Bronchial epithelial cell (primary cell): ENCODE results near the gene RIMS4. TPM values are rescaled to one million over a fixed set of nuclear protein-coding genes. Genes with fewer than 3 reads are reported as not detected.
A peak's percentile ranks its signal among the peaks of the same experiment; 100 is the strongest.

ENCODE experiments used
- DNase-seq: peaks from one replicate; pipeline ENCODE4 v3.0.0-alpha.2; 2010; ENCODE audit warnings: low read depth
- FAIRE-seq: peaks from 2 replicates; lab custom pipeline; 2011; peaks lifted over from hg19 to GRCh38; lab: Jason Lieb, UNC
- H3K27me3 ChIP-seq: 2 replicates; pipeline ENCODE4 v1.5.1; 2011; ENCODE audit warnings: low read length; ENCODE audit not compliant: control insufficient read depth, insufficient read depth
- H3K36me3 ChIP-seq: 2 replicates; pipeline ENCODE4 v1.5.1; 2011; ENCODE audit warnings: low read length; ENCODE audit not compliant: control insufficient read depth, insufficient read depth
- H3K4me3 ChIP-seq: 2 replicates; pipeline ENCODE4 v1.5.1; 2011; ENCODE audit warnings: mild to moderate bottlenecking, low read depth, low read length, control low read depth
- CTCF ChIP-seq: IDR thresholded peaks from 2 replicates; pipeline ENCODE4 v1.5.1; 2011; ENCODE audit warnings: mild to moderate bottlenecking, moderate library complexity, low read length, control low read depth, inconsistent platforms; ENCODE audit not compliant: insufficient read depth, severe bottlenecking
- total RNA-seq: library from RNA; depleted of rRNA; stranded (reverse); fragments of >200 nt; gene quantifications from 2 replicates; pipeline ENCODE4 v1.2.1, GENCODE V29; 2014

Gene RIMS4
- total RNA-seq, 1 donor from 2014 or later = not detected

- DNase-seq (peak; percentile 80), FAIRE-seq (no peak)
- Histone ChIP-seq H3K4me3 (no peak overlapping the region), H3K27me3 (no peaks in the 10 kb centered on the region), H3K36me3 (no peaks in the 10 kb centered on the region)
- no peak for TF ChIP-seq CTCF
These were observed 89.2 kb downstream of the RIMS4 start for GRCh38 chr20:44720997-44721784.

GRCh38 chr20:44720621-44720996 lies 89.7 kb downstream of the RIMS4 start:
- Histone ChIP-seq H3K4me3 (no peak overlapping the region), H3K27me3 (no peaks in the 10 kb centered on the region), H3K36me3 (no peaks in the 10 kb centered on the region)
- FAIRE-seq = no peak
- TF ChIP-seq CTCF = no peak
- DNase-seq = no peak

GRCh38 chr20:44719841-44720240 lies 90.5 kb downstream of the RIMS4 start:
- TF ChIP-seq CTCF = no peak
- Histone ChIP-seq H3K4me3 (no peak overlapping the region), H3K36me3 (no peaks in the 10 kb centered on the region), H3K27me3 (no peaks in the 10 kb centered on the region)
- FAIRE-seq (no peak), DNase-seq (no peak)

- no peak overlapping the region for H3K4me3 ChIP-seq
- no peaks in the 10 kb centered on the region for H3K36me3 ChIP-seq
- DNase-seq = no peak
- no peaks in the 10 kb centered on the region for H3K27me3 ChIP-seq
- no peak for FAIRE-seq
- TF ChIP-seq CTCF = peak; percentile 30
These were observed 92.4 kb downstream of the RIMS4 start for GRCh38 chr20:44717986-44718385.

- DNase-seq (peak; percentile 40), FAIRE-seq (no peak)
- no peaks in the 10 kb centered on the region for H3K36me3 ChIP-seq
- no peak for TF ChIP-seq CTCF
- H3K4me3 ChIP-seq = no peak overlapping the region
- H3K27me3 ChIP-seq = no peaks in the 10 kb centered on the region
These were observed 93.8 kb downstream of the RIMS4 start for GRCh38 chr20:44716309-44717106.
